ENCODE data around the gene BBOF1.

Gene BBOF1

GRCh38 chr14:74015176-74015575 is 4.0 kb upstream of the BBOF1 start:
- Histone ChIP-seq H3K4me2 (ENCODE audit: low read depth, low read length) (no peak overlapping the region), H3K9me3 (replicated peaks; ENCODE audit: insufficient read depth, low read length) (no peaks in the 10 kb centered on the region), H3K27me3 (replicated peaks; ENCODE audit: insufficient read depth, low read length) (no peaks in the 10 kb centered on the region), H3K9me2 (replicated peaks; ENCODE audit: insufficient read depth, low read length) (no peaks in the 10 kb centered on the region), H3K4me3 (ENCODE audit: low read length) (no peak overlapping the region), H4K20me1 (ENCODE audit: insufficient read depth, low read length) (no peaks in the 10 kb centered on the region), H3F3A (ENCODE audit: insufficient read depth, low read length) (no peaks in the 10 kb centered on the region), H2AFZ (ENCODE audit: low read length) (no peak overlapping the region), H3K9ac (ENCODE audit: low read length) (no peak overlapping the region), H3K36me3 (replicated peaks; ENCODE audit: insufficient read depth, low read length) (no peaks in the 10 kb centered on the region), H3K27ac (ENCODE audit: low read length) (no peak overlapping the region), H3K4me1 (ENCODE audit: low read length) (no peaks in the 10 kb centered on the region), H3K79me2 (ENCODE audit: low read length) (no peaks in the 10 kb centered on the region)
- DNase-seq, result no peak
- no peak for TF ChIP-seq CTCF (IDR thresholded peaks at IDR 0.05; ENCODE audit: low read length)
- no peak for TF ChIP-seq EZH2 (optimal IDR thresholded peaks at IDR 0.05; ENCODE audit: low read depth, low read length)
- no peak for TF ChIP-seq EZH2phosphoT487 (IDR thresholded peaks at IDR 0.05; ENCODE audit: low read length)

- H3K9ac ChIP-seq (ENCODE audit: low read length), result no peak overlapping the region
- no peak overlapping the region for H3K4me2 ChIP-seq (ENCODE audit: low read depth, low read length)
- H3K36me3 ChIP-seq (replicated peaks; ENCODE audit: insufficient read depth, low read length), result no peaks in the 10 kb centered on the region
- TF ChIP-seq EZH2phosphoT487 (IDR thresholded peaks at IDR 0.05; ENCODE audit: low read length) (no peak), CTCF (IDR thresholded peaks at IDR 0.05; ENCODE audit: low read length) (no peak), EZH2 (optimal IDR thresholded peaks at IDR 0.05; ENCODE audit: low read depth, low read length) (no peak)
- H3K4me1 ChIP-seq (ENCODE audit: low read length), result no peaks in the 10 kb centered on the region
- no peak for DNase-seq
- no peaks in the 10 kb centered on the region for H3K9me2 ChIP-seq (replicated peaks; ENCODE audit: insufficient read depth, low read length)
- H3K79me2 ChIP-seq (ENCODE audit: low read length), result no peaks in the 10 kb centered on the region
- H4K20me1 ChIP-seq (ENCODE audit: insufficient read depth, low read length), result no peaks in the 10 kb centered on the region
- no peak overlapping the region for H2AFZ ChIP-seq (ENCODE audit: low read length)
- no peaks in the 10 kb centered on the region for H3F3A ChIP-seq (ENCODE audit: insufficient read depth, low read length)
- no peak overlapping the region for H3K27ac ChIP-seq (ENCODE audit: low read length)
- H3K4me3 ChIP-seq (ENCODE audit: low read length), result no peak overlapping the region
- no peaks in the 10 kb centered on the region for H3K27me3 ChIP-seq (replicated peaks; ENCODE audit: insufficient read depth, low read length)
- H3K9me3 ChIP-seq (replicated peaks; ENCODE audit: insufficient read depth, low read length), result no peaks in the 10 kb centered on the region
These were observed 3.2 kb upstream of the BBOF1 start for GRCh38 chr14:74015963-74016362.

GRCh38 chr14:74018174-74018585 is 969 bp upstream of the BBOF1 start:
- H3K4me1 ChIP-seq (ENCODE audit: low read length), result no peaks in the 10 kb centered on the region
- peak overlapping the region; percentile 83 for H2AFZ ChIP-seq (ENCODE audit: low read length)
- H3K79me2 ChIP-seq (ENCODE audit: low read length), result no peaks in the 10 kb centered on the region
- no peaks in the 10 kb centered on the region for H3K9me3 ChIP-seq (replicated peaks; ENCODE audit: insufficient read depth, low read length)
- H3K27me3 ChIP-seq (replicated peaks; ENCODE audit: insufficient read depth, low read length), result no peaks in the 10 kb centered on the region
- H3F3A ChIP-seq (ENCODE audit: insufficient read depth, low read length), result no peaks in the 10 kb centered on the region
- peak overlapping the region; percentile 63; the same call in 1 of the 2 replicates for H3K9ac ChIP-seq (ENCODE audit: low read length)
- no peak for DNase-seq
- no peaks in the 10 kb centered on the region for H3K36me3 ChIP-seq (replicated peaks; ENCODE audit: insufficient read depth, low read length)
- H3K4me2 ChIP-seq (ENCODE audit: low read depth, low read length), result peak overlapping the region; percentile 61
- peak overlapping the region; percentile 63; the same call in 1 of the 2 replicates for H3K27ac ChIP-seq (ENCODE audit: low read length)
- H3K4me3 ChIP-seq (ENCODE audit: low read length), result peak overlapping the region; percentile 71
- no peaks in the 10 kb centered on the region for H4K20me1 ChIP-seq (ENCODE audit: insufficient read depth, low read length)
- H3K9me2 ChIP-seq (replicated peaks; ENCODE audit: insufficient read depth, low read length), result no peaks in the 10 kb centered on the region
- TF ChIP-seq CTCF (IDR thresholded peaks at IDR 0.05; ENCODE audit: low read length), result no peak
- no peak for TF ChIP-seq EZH2phosphoT487 (IDR thresholded peaks at IDR 0.05; ENCODE audit: low read length)
- TF ChIP-seq EZH2 (optimal IDR thresholded peaks at IDR 0.05; ENCODE audit: low read depth, low read length), result no peak

Measured in MM.1S (cell line).